Effector CD4-positive, alpha-beta T cell (primary cell): ENCODE data around the gene SLC6A18.
"Not testable (repeated sequence)": the region's sequence is repeated elsewhere in the genome, so short reads cannot be mapped to it uniquely, and the experiment has no call there.

Source experiments
- DNase-seq: peaks from one replicate; pipeline ENCODE4 v3.0.0-alpha.2; 2020

The SLC6A18 gene

DNA sequence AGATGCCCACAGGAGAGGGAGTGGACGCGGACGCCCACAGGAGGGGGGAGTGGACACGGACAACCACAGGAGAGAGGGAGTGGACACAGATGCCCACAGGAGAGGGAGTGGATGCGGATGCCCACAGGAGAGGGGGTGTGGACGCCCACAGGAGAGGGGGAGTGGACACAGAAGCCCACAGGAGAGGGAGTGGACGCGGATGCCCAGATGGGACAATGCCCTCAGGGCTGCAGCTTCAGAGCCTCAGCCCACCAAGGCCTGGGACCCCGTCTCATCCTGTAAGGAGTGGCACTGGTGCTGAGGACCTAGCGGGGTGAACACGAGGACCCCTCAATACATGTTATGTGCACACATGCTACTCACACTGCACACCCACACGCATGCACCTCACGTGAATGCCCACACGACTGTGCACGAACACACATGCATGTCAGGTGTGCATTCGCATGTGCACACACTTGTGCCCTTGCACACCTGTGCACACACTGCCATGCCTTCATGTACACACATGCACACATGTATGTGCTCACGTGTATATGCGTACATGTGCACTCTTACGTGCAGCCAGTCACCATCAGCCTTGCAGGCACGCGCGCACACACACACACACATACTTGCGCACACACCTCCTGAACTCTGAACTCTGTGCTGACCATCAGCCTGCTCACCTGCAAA is 34.8 kb downstream of the SLC6A18 start:
- no peak for DNase-seq

DNA sequence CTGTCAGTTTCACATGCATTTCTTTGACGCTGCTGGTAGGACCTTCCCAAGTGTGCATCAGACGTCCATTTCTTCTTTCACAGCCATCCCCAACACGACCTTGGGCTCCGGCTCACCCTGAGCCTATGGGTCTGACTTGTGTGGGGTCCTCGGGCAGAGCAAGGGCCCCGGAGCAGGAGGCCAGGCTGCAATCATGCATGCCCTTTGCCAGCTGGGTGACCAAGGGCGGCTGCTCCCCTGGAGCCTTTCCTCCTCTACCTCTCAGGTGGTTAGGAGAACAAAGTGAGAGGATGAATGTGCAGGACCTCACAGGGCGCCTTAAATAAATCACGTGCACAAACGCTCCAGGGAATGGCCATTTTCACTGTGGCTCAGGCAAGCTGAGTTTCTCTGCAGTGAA is 36.5 kb downstream of the SLC6A18 start:
- no peak for DNase-seq

DNA sequence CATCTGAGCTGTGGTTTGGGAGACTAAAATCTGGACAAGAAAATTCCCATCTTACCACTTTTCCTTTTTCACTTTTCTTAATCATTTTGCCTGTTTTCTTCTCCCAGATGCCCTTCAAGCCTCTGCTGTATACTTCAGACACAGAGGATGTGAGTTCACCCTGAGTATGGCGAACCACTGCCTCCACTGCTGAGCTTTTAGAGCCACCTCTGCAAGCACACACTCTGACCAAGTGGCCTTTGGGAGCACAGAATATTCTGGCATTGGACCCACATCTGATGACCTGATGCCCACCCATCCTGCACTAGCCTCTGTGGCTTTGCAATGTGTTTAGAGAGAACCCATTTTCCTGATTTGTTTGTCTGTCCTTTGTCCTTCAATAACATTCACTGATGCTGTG is 37.2 kb downstream of the SLC6A18 start:
- no peak for DNase-seq

DNA sequence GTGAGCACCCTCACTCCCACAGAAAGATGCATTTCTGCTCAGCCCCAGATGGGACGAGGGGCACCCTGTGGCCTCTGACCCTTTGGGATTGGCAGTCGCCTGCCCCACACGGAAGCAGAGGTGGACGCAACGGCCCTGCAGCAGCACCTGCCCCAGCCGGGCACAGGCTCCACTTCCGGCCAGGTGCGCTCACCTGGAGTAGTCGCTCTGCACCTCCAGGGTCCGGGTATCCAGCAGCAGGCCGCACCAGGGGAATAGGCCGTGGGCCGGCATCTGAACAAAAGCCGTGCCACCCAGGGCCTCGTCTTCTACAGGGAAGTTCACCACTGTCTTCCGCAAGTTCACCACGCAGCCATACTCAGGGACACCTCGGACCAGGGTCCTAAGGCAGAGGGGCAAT is 39.0 kb downstream of the SLC6A18 start:
- DNase-seq, result no peak

DNA sequence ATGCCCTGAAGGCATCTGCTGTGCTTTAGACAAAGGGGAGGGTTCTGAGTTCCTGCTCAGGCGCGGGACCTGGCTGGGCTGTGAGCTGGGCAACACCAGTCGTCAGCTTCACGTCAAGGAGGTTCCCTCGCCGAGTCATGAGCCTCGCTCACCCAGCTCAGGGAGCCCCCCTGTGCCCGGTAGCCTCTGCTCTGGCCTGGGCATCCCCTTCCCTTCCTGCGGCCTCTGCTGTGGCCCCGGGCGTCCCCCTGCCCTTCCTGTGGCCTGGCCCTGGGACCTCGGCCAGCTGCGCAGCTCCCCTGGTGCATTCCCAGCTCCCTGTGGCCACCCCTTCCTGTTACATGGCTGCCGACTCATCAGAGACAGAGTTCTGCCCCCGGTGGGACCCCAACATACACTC is 39.8 kb downstream of the SLC6A18 start:
- DNase-seq, result no peak

DNA sequence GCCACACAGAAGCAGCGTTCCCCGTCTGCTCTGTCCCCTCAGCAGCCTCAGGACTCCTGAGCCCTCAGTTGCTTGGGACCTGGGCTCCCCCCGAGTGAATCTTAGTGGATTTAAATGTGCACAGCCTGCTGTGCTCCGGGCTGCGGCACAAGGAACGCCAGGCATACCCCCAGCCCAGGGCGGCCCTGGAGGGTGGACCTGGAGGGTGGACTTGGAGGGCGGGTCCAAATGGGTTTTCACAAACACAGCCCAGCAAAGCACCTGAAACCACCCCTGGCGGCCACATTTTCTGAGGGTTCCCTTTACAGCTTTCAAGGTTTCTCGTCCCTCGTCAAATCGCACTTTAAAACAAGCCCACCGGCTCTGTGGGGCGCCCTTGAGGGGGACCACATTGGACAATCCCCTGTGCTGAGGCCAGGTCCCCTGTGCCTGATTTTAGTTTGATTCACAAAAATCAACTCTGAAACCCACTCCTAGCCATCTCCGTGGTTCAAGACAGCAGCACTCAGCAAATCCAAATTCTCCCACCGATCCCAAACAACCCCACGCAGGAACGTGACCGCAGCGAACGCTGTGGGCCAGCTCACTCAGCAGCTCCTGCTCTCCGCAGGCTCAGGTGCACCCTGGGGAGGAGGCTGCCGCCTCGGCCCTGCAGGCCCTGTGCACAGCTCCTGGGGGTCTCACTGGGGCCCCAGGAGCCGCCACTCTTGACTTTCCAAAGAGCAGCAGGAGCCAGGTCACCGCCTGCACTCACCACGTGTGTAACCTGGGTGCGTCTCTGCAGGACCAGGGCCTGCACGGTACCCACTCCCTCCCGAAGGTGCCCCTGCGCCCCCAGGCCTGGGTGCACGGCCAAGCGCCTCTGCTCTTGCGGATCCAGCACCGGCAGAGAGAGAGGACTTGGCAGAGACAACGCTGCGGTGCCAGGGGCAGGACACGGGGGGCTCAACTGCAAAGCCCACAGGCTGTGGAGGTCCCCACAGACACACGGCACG is 40.6 kb downstream of the SLC6A18 start:
- no peak for DNase-seq

DNA sequence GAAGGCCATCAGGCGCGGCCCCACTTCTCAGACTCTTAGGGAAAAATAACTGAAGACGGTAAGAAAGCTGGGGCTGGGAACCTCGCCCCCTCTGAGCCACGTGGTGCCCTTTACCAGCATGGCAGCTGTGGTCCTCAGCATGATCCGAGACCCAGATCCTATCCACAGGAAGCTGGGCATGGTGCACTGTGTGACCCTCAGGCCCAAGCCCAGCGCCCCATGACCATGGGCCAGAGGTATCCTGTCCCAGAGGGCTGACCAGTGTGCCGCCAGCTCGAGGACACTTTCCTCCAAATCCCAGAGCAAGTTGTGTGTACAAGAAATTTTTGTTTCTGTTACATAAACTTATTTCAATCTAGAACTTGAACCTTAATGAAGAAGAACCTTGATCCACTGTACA is 41.6 kb downstream of the SLC6A18 start:
- DNase-seq, result no peak

DNA sequence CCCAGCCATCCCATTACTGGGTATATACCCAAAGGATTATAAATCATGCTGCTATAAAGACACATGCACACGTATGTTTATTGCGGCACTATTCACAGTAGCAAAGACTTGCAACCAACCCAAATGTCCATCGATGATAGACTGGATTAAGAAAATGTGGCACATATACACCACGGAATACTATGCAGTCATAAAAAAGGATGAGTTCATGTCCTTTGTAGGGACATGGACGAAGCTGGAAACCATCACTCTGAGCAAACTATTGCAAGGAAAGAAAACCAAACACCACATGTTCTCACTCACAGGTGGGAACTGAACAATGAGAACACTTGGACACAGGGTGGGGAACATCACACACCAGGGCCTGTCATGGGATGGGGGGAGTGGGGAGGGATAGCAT is 42.3 kb downstream of the SLC6A18 start:
- not testable (repeated sequence) for DNase-seq

DNA sequence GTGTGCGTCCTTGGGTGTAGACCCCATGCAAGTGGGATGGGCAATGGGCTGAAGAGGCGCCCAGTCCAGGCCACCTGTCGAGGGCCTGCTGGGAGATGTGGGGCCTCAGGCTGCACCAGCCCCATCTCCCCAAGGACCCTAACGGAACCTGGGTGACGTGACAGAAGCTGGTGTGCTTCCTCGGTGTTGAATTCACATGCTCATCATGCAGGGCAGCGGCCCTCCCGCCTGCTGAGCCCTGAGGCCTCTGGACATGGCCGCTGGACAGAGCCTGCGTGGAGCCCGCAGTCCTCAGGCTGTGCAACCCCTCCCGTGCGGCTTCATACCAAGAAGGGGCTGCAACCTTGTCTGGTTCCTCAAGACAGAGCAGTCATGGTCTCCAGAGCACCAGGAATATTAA is 42.9 kb downstream of the SLC6A18 start:
- no peak for DNase-seq

DNA sequence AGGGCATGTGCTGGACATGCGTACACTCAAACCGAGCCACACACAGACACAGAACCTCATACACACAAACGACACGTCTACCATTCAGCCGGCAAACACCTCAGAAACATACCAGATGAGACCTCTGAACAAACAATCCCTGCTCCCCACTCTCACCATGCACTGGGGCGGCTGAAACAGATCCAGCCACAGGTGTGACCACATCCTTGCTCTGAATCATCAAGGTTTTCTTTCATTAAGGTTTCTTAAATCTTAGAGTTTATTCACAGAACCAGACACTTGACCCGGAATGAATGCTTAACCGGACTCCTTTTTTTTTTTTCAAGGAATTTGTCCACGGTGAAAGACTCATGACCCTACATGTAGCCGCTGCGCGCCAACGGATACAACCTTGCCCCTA is 43.5 kb downstream of the SLC6A18 start:
- DNase-seq, result no peak

DNA sequence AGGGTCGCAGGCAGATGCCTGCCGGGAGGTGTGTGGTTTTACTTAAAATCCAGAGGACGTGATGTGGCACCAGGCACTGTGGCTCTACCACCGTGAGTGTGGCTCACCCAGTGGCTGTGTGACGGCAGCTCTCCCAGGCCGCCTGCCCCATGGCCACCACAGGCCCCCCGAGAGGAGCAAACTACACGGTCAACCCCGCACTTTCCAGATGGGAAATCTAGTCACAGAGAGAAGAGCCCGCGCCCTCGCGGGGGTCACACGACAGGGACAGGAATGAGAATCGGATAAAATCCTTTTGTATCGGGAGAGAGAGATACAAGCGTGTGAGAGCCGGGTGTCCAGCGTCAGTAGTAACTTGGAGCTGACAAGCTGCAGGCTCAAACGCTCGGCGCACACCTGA is 45.2 kb downstream of the SLC6A18 start:
- DNase-seq, result no peak

DNA sequence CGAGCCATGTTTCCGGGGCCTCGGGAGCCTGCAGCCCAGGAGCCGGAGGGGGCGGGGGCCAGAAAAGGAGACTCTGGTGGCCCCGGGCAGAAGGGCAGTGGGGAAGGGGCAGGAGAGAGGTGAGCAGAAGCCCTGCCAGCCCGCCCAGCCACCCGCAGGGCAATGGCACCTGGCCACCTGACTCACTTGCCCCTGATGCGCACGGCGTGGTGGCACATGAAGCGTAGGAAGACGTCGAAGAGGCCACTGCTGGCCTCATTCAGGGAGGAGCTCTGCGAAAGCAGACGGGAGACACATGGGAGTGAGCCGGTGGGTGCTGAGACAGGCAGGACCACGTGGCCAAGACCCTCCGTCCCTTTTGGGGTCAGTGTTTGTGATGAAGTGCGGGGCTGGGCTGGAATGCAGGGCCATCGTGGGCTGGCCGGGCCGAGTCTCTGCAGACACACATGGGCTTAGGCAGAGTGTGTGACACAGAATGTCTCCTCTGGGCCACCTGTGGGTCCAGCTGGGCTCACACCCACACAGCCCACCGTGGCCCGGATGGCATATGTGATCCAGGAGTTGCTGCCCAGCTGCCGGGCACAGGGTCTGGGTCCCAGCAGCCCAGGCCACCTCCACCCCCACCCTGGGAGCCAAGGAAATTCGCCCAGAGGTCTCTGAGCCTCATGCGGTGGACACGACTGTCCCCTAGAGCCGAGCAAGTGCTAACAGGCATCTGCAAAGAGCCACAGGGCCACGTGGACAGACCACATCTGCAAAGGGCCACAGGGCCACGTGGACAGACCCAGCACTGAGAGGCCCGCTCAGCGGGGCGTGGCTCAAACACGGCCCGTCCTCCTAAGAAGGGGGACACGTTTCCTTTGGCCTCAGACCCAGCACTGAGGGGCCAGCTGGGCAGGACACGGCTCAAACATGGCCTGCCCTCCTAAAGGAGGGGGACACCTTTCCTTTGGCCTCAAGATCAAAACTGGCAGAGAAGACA is 46.0 kb downstream of the SLC6A18 start:
- DNase-seq, result no peak

DNA sequence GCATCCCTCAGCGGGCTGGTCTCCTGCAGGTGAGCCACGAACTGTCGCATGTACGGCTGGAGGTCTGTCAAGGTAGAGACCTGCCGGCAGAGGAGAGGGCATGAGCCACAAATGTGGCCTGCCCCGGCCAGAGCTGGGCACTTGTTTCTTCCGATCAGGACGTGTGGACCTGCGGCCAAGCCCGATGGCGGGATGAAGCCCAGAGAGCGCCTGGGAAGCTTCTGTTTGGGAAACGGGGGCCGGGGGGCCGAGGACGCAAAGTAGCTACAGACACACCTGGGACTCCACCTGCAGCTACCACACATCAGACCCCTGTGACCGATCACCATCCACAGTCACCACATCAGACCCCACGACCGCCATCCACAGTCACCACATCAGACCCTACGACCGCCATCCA is 47.0 kb downstream of the SLC6A18 start:
- DNase-seq, result no peak

DNA sequence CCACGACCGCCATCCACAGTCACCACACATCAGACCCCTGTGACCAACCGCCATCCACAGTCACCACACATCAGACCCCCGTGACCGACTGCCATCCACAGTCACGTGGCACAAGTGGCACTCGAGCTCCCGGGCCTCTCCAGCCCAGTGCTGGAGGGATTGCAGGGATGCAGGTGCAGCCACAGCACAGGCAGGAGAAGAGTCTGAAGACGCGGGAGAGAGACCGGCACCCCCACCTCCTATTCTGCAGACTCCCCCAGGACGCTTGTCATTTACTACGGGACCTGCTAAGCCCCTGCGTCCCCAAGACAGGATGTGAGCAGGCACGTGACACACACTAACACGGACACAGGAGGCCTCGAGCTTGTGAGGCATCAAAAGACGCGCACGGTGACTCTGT is 48.6 kb downstream of the SLC6A18 start:
- DNase-seq, result no peak

DNA sequence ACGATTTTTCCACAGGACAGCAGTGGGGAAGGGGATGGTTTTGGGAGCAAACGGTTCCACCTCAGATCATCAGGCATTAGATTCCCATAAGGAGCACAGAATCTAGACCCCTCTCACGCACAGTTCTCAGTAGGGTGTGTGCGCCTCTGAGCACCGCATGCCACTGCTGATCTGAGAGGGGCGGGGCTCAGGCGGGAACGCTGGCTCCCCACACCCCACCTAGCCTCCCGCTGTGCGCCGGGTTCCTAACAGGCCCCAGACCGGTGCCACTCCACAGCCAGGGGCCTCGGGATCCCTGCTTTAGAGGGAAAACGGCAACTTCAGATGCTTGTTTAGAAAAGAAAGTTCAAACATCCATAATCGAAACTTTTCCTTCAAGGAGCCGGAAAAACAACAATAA is 49.3 kb downstream of the SLC6A18 start:
- DNase-seq, result no peak

DNA sequence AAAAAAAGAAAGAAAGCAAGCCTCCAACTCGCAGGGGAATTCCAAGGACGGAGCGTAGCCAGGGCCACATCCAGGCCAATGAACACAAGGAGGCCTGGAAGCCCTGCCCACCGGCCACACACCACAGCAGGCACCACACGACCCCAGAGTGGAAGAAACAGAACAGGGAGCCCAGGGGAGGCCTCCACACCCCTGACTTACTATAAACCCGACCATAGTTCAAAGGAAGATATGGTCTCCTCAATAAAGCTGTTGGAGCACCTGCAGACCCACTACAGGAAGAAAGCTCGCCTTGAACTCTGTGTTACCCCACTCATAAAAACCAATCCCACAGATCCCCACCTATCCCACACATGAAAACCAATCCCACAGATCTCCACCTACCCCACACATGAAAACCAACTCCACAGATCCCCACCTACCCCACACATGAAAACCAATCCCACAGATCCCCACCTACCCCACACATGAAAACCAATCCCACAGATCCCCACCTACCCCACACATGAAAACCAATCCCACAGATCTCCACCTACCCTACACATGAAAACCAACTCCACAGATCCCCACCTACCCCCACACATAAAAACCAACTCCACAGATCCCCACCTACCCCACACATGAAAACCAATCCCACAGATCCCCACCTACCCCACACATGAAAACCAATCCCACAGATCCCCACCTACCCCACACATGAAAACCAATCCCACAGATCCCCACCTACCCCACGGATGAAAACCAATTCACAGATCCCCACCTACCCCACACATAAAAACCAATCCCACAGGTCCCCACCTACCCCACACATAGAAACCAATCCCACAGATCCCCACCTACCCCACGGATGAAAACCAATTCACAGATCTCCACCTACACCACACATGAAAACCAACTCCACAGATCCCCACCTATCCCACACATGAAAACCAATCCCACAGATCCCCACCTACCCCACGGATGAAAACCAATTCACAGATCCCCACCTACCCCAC is 50.5 kb downstream of the SLC6A18 start:
- DNase-seq, result not testable (repeated sequence)

DNA sequence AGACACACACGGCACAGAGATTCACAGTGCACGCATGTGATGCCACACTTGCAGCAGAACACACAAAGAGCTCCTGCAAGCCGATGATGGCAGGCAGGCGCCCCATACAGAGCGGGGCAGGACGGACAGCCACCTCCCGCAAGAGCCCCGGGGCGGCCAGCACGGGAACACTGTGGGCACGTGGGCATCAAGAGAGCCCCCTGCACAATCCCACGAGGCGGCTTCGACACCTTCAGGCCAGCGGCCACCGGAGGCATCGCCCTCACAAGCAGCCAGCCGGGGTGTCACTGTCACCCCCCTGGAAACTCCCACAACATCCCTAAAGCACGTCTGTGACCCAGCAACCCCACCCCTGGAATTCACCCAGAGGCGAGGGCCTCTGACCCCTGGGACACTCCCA is 51.7 kb downstream of the SLC6A18 start:
- no peak for DNase-seq

DNA sequence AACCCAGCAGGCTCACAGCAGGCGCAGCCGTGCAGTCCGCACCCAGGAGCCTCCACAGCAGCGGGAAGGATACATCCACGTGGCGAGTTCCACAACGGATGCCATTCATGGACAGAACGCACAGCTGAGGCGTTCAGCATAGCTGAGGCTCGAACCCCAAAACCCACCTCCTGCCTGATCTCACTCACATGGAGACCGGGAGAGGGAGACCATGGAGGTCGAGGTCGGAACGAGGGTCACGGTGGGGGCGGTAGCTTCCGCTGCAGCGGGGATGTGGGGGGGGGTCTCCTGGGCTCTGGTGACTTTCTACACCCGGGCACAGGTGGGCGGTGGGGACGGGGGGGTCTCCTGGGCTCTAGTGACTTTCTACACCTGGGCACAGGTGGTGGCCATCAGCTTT is 52.1 kb downstream of the SLC6A18 start:
- DNase-seq, result no peak

DNA sequence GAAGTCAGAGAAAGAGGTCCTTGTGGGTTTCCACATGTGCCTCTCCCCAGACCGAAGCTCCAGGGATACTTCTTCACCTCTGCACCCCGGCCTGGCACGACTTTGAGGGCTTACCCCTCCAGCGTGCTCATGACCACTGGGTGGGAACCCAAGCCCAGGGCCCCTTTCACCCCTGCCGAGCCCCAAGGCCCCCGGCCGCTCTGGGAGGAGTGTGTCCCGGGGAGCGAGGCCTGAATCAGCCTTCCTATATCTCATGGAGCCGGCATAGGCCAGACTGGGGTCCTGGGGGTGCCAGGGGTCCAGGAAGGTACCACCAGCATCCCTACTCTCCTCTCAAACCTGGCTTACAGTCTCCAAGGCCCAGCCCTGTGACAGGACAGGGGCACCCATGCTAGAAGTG is 52.6 kb downstream of the SLC6A18 start:
- no peak for DNase-seq

DNA sequence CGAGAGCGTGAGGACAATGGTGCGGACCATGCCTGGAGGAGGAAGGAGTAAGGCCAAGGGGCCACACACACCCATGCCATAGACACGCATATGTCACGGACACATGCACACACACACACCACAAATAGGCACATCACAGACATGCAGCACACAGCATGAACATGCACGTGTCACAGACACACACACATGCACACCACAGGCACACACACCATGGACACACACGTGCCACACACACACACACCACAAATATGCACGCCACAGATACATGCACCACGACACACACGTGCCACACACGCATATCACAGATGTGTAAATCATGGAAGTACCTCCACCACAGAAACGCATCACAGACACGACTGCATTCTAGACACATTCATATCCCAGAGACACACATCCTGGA is 53.0 kb downstream of the SLC6A18 start:
- DNase-seq, result no peak

DNA sequence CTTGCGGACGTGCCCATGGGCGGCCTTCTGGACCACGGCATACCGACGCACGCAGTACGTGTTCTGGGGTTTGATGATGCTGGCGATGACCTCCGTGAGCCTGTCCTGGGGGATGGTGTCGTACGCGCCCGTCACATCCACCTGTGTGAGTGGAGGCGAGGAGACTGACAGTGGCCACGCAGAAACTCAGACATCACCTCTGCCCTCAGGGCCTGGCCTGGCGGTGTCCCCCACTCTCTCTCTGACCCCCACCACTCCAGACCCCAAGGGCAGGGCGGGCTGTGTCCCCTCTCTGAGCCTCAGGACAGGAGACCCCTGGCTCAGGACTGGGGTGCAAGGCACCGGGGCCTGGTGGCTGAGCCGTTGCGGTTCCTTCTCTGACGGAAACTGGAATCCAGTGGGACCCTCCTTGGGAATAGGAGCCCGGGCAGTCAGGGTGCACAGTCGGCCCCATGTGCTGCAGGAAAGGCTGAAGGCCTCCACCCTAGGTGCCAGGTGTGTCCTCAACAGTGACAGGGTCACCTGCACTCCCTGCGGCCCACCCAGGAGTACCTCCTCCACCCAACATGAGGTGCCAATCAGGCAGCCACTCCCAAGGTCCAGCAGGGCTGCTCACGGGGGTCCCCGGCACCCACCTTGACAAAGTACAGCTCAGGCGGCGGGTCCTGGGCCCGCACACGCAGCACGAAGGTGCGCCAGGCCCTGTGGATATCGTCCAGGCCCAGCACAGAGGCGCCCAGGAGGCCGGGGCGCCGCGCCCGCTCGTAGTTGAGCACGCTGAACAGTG is 53.7 kb downstream of the SLC6A18 start:
- no peak for DNase-seq
